ENCODE results near the gene TESK2.

- TF ChIP-seq CTCF (IDR thresholded peaks at IDR 0.05; ENCODE audit: borderline replicate concordance, extremely low read depth, low read length, poor library complexity, severe bottlenecking): no peak
- TF ChIP-seq EZH2 (IDR thresholded peaks at IDR 0.05; ENCODE audit: borderline replicate concordance, low read depth, low read length, severe bottlenecking): no peak
Measured at GRCh38 chr1:45329445-45329844, 161.5 kb downstream of the TESK2 start.
